GM12878 (cell line): ENCODE results near the gene MIOS. TPM values are rescaled to one million over a fixed set of nuclear protein-coding genes. Genes with fewer than 3 reads are reported as not detected.

Experiments used
- BRCA1 ChIP-seq: IDR thresholded peaks from 2 replicates; pipeline ENCODE4 v1.6.1; 2011; ENCODE audit warnings: low read depth, low read length, improper control_type of control experiment
- ESRRA ChIP-seq: IDR thresholded peaks from 2 replicates; pipeline ENCODE4 v1.6.1; 2012; ENCODE audit warnings: mild to moderate bottlenecking, low read length, improper control_type of control experiment
- IKZF2 ChIP-seq, 2 experiments: fragments of 450-650 bp; IDR thresholded peaks; 2 replicates each; pipeline ENCODE4 v1.6.1; 2017; ENCODE audit warnings: mild to moderate bottlenecking in 2 of 2, moderate library complexity in 2 of 2
- JUND ChIP-seq: IDR thresholded peaks from 2 replicates; pipeline ENCODE4 v1.6.1; 2012; ENCODE audit warnings: low read depth, mild to moderate bottlenecking, low read length, improper control_type of control experiment, moderate library complexity
- MYB ChIP-seq: fragments of 150-350 bp; IDR thresholded peaks from 2 replicates; pipeline ENCODE4 v1.6.1; 2014; ENCODE audit warnings: mild to moderate bottlenecking, low read depth, low read length, borderline replicate concordance
- NFYB ChIP-seq: IDR thresholded peaks from 2 replicates; pipeline ENCODE4 v1.6.1; 2011; ENCODE audit warnings: low read depth, mild to moderate bottlenecking, low read length, improper control_type of control experiment, moderate library complexity; ENCODE audit not compliant: insufficient read depth
- NRF1 ChIP-seq: conservative IDR thresholded peaks from 2 replicates; pipeline ENCODE4 v1.6.1; 2011; ENCODE audit warnings: mild to moderate bottlenecking, low read depth, low read length, improper control_type of control experiment
- PAX5 ChIP-seq: IDR thresholded peaks from 2 replicates; pipeline ENCODE4 v1.6.1; 2011; ENCODE audit warnings: low read depth, low read length, borderline replicate concordance
- POLR2A ChIP-seq: IDR thresholded peaks from 2 replicates; pipeline ENCODE4 v1.6.1; 2011; ENCODE audit warnings: low read depth, mild to moderate bottlenecking, low read length
- POLR2AphosphoS5 ChIP-seq: IDR thresholded peaks from 2 replicates; pipeline ENCODE4 v1.6.1; 2011; ENCODE audit warnings: mild to moderate bottlenecking, low read length, inconsistent platforms
- REST ChIP-seq: IDR thresholded peaks from 2 replicates; pipeline ENCODE4 v1.6.1; 2012; ENCODE audit warnings: mild to moderate bottlenecking, low read depth, low read length
- RFX5 ChIP-seq: IDR thresholded peaks from 2 replicates; pipeline ENCODE4 v1.6.1; 2011; ENCODE audit warnings: low read depth, low read length, improper control_type of control experiment
- SIN3A ChIP-seq: IDR thresholded peaks from 2 replicates; pipeline ENCODE4 v1.6.1; 2012; ENCODE audit warnings: low read depth, low read length, improper control_type of control experiment
- SPI1 ChIP-seq: IDR thresholded peaks from 2 replicates; pipeline ENCODE4 v1.6.1; 2011; ENCODE audit warnings: low read depth, mild to moderate bottlenecking, low read length, moderate library complexity, borderline replicate concordance; ENCODE audit not compliant: insufficient read depth
- SUPT20H ChIP-seq: IDR thresholded peaks from 2 replicates; pipeline ENCODE4 v1.6.1; 2011; ENCODE audit warnings: low read depth, mild to moderate bottlenecking, low read length, moderate library complexity, borderline replicate concordance; ENCODE audit not compliant: control insufficient read depth
- TARDBP ChIP-seq: IDR thresholded peaks from 2 replicates; pipeline ENCODE4 v1.6.1; 2016; ENCODE audit warnings: borderline replicate concordance
- TCF12 ChIP-seq: IDR thresholded peaks from 2 replicates; pipeline ENCODE4 v1.6.1; 2011; ENCODE audit warnings: low read depth, mild to moderate bottlenecking, low read length
- TCF3 ChIP-seq: IDR thresholded peaks from 2 replicates; pipeline ENCODE4 v1.6.1; 2012; ENCODE audit warnings: low read depth, mild to moderate bottlenecking, low read length, borderline replicate concordance; ENCODE audit not compliant: insufficient read depth
- polyA plus RNA-seq, 11 experiments: library from polyadenylated mRNA; depleted of rRNA in 4 of 11; unstranded in 6 of 11; stranded (reverse) in 5 of 11; fragments of >200 nt; fragmentation: Nextera tagmentation in 4 of 11; fragmentation: Illumina TruSeq in 1 of 11; extraction: Ambion mirVana in 4 of 11; extraction: Trizol in 1 of 11; gene quantifications; 1 replicate in 1 of 11; 2 replicates in 10 of 11; pipeline versions ENCODE4 v1.2.1 to v1.2.3, GENCODE V29; 2011 to 2016; ENCODE audit warnings: inconsistent platforms in 2 of 11, missing spikeins in 2 of 11, low read depth in 1 of 11
- total RNA-seq, 4 experiments: library from RNA; depleted of rRNA in 3 of 4; stranded (reverse); fragments of >200 nt in 3 of 4; fragmentation: Illumina TruSeq in 1 of 4; extraction: Trizol in 1 of 4; gene quantifications; 2 replicates each; pipeline versions ENCODE4 v1.2.1 to v1.2.3, GENCODE V29; 2013 to 2021
- TF ChIP-seq, protein P1 (sequence below): IDR thresholded peaks from 2 replicates; pipeline ENCODE4 v1.6.1; 2011; ENCODE audit warnings: mild to moderate bottlenecking, low read depth, low read length, moderate library complexity; ENCODE audit not compliant: insufficient replicate concordance
- TF ChIP-seq, protein P2 (sequence below): fragments of 450-650 bp; IDR thresholded peaks from 2 replicates; pipeline ENCODE4 v1.6.1; 2016; ENCODE audit warnings: mild to moderate bottlenecking
- TF ChIP-seq, protein P3 (sequence below): fragments of 450-650 bp; IDR thresholded peaks from 2 replicates; pipeline ENCODE4 v1.6.1; 2017; ENCODE audit warnings: borderline replicate concordance
- TF ChIP-seq, protein P4 (sequence below): IDR thresholded peaks from 2 replicates; pipeline ENCODE4 v1.6.1; 2012; ENCODE audit warnings: low read depth, low read length, improper control_type of control experiment
- TF ChIP-seq, protein P5 (sequence below): fragments of 450-650 bp; IDR thresholded peaks from 2 replicates; pipeline ENCODE4 v1.6.1; 2014; ENCODE audit warnings: mild to moderate bottlenecking

Gene MIOS
- total and polyA plus RNA-seq, 10 of the 15 experiments (the other 5 are each of a cell fraction or from before 2014, with no cell fraction given) = 13.1 to 94.9 (median 54.2) TPM

- TF ChIP-seq, protein P1, sequence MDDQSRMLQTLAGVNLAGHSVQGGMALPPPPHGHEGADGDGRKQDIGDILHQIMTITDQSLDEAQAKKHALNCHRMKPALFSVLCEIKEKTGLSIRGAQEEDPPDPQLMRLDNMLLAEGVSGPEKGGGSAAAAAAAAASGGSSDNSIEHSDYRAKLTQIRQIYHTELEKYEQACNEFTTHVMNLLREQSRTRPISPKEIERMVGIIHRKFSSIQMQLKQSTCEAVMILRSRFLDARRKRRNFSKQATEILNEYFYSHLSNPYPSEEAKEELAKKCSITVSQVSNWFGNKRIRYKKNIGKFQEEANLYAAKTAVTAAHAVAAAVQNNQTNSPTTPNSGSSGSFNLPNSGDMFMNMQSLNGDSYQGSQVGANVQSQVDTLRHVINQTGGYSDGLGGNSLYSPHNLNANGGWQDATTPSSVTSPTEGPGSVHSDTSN = no peak
- no peak for TF ChIP-seq TARDBP
- TF ChIP-seq TCF12 = no peak
- TF ChIP-seq, protein P2, sequence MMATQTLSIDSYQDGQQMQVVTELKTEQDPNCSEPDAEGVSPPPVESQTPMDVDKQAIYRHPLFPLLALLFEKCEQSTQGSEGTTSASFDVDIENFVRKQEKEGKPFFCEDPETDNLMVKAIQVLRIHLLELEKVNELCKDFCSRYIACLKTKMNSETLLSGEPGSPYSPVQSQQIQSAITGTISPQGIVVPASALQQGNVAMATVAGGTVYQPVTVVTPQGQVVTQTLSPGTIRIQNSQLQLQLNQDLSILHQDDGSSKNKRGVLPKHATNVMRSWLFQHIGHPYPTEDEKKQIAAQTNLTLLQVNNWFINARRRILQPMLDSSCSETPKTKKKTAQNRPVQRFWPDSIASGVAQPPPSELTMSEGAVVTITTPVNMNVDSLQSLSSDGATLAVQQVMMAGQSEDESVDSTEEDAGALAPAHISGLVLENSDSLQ = no peak
- no peak for TF ChIP-seq BRCA1
- no peak for TF ChIP-seq TCF3
- no peak for TF ChIP-seq ESRRA
- no peak for TF ChIP-seq SUPT20H
- TF ChIP-seq POLR2A = no peak
- peak; percentile 92 to 95 for TF ChIP-seq IKZF2 (IDR thresholded peaks at IDR 0.05)
- no peak for TF ChIP-seq REST
- TF ChIP-seq SPI1 = peak; percentile 89; the same call in 1 of the 2 replicates
- TF ChIP-seq POLR2AphosphoS5 = no peak
- TF ChIP-seq, protein P3, sequence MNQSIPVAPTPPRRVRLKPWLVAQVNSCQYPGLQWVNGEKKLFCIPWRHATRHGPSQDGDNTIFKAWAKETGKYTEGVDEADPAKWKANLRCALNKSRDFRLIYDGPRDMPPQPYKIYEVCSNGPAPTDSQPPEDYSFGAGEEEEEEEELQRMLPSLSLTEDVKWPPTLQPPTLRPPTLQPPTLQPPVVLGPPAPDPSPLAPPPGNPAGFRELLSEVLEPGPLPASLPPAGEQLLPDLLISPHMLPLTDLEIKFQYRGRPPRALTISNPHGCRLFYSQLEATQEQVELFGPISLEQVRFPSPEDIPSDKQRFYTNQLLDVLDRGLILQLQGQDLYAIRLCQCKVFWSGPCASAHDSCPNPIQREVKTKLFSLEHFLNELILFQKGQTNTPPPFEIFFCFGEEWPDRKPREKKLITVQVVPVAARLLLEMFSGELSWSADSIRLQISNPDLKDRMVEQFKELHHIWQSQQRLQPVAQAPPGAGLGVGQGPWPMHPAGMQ = no peak
- TF ChIP-seq, protein P4, sequence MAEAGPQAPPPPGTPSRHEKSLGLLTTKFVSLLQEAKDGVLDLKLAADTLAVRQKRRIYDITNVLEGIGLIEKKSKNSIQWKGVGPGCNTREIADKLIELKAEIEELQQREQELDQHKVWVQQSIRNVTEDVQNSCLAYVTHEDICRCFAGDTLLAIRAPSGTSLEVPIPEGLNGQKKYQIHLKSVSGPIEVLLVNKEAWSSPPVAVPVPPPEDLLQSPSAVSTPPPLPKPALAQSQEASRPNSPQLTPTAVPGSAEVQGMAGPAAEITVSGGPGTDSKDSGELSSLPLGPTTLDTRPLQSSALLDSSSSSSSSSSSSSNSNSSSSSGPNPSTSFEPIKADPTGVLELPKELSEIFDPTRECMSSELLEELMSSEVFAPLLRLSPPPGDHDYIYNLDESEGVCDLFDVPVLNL = no peak
- no peak for TF ChIP-seq SIN3A
- TF ChIP-seq PAX5 = no peak
- TF ChIP-seq JUND = no peak
- TF ChIP-seq RFX5 = no peak
- TF ChIP-seq, protein P5, sequence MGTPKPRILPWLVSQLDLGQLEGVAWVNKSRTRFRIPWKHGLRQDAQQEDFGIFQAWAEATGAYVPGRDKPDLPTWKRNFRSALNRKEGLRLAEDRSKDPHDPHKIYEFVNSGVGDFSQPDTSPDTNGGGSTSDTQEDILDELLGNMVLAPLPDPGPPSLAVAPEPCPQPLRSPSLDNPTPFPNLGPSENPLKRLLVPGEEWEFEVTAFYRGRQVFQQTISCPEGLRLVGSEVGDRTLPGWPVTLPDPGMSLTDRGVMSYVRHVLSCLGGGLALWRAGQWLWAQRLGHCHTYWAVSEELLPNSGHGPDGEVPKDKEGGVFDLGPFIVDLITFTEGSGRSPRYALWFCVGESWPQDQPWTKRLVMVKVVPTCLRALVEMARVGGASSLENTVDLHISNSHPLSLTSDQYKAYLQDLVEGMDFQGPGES = no peak
- TF ChIP-seq NFYB = no peak
- no peak for TF ChIP-seq NRF1
- no peak for TF ChIP-seq MYB
Observed at GRCh38 chr7:7577888-7578287, 11.2 kb downstream of the MIOS start (continued).
